Mesenchymal stem cell (in vitro differentiated cells and primary cell): ENCODE results near the gene NSMCE1.

Experiments used
- DNase-seq: peaks from one replicate; pipeline ENCODE4 v3.0.0-alpha.2; 2013
- H2AFZ ChIP-seq: one replicate; pipeline ENCODE4 v1.6.1; 2013; ENCODE audit warnings: low read depth, mild to moderate bottlenecking, control low read depth, inconsistent platforms, low read length, moderate library complexity
- H2AK5ac ChIP-seq: 2 replicates; pipeline ENCODE4 v1.6.1; 2013; ENCODE audit warnings: low read length, moderate library complexity, mild to moderate bottlenecking, inconsistent platforms; ENCODE audit not compliant: severe bottlenecking
- H2BK120ac ChIP-seq: one replicate; pipeline ENCODE4 v1.6.1; 2013; ENCODE audit warnings: low read depth, mild to moderate bottlenecking, inconsistent platforms, low read length, moderate library complexity
- H2BK12ac ChIP-seq, 2 experiments: one replicate each; pipeline ENCODE4 v1.6.1; 2013; ENCODE audit warnings: inconsistent platforms in 2 of 2, low read length in 2 of 2, mild to moderate bottlenecking in 2 of 2, moderate library complexity in 2 of 2, control low read depth in 1 of 2
- H2BK15ac ChIP-seq: one replicate; pipeline ENCODE4 v1.6.1; 2013; ENCODE audit warnings: mild to moderate bottlenecking, low read depth, inconsistent platforms; ENCODE audit not compliant: poor library complexity, severe bottlenecking
- H2BK5ac ChIP-seq: 2 replicates; pipeline ENCODE4 v1.6.1; 2013; ENCODE audit warnings: low read depth, mild to moderate bottlenecking, low read length, control low read depth, inconsistent platforms; ENCODE audit not compliant: poor library complexity, severe bottlenecking
- H3K14ac ChIP-seq, 2 experiments: one replicate each; pipeline ENCODE4 v1.6.1; 2013; ENCODE audit warnings: inconsistent platforms in 2 of 2, low read length in 2 of 2, control low read depth in 1 of 2, mild to moderate bottlenecking in 1 of 2, moderate library complexity in 1 of 2
- H3K18ac ChIP-seq, 2 experiments: one replicate each; pipeline ENCODE4 v1.6.1; 2013; ENCODE audit warnings: inconsistent platforms in 2 of 2, low read length in 2 of 2, control low read depth in 1 of 2, low read depth in 1 of 2, mild to moderate bottlenecking in 1 of 2
- H3K23ac ChIP-seq, 2 experiments: one replicate each; pipeline ENCODE4 v1.6.1; 2013; ENCODE audit warnings: inconsistent platforms in 2 of 2, low read length in 2 of 2, mild to moderate bottlenecking in 2 of 2, moderate library complexity in 2 of 2, control low read depth in 1 of 2
- H3K27ac ChIP-seq: 2 replicates; pipeline ENCODE4 v1.5.1; 2013; ENCODE audit warnings: mild to moderate bottlenecking, moderate library complexity, low read length, control low read depth, inconsistent platforms; ENCODE audit not compliant: poor library complexity, severe bottlenecking
- H3K27me3 ChIP-seq, 2 experiments: 2 replicates each; pipeline versions ENCODE4 v1.6.1 to v1.7.0; 2013; ENCODE audit warnings: low read length in 2 of 2, mild to moderate bottlenecking in 2 of 2, moderate library complexity in 2 of 2, control low read depth in 1 of 2, inconsistent platforms in 1 of 2; ENCODE audit not compliant: control insufficient read depth in 1 of 2, insufficient read depth in 1 of 2
- H3K36me3 ChIP-seq, 2 experiments: 2 replicates each; pipeline versions ENCODE4 v1.6.1 to v1.7.0; 2013; ENCODE audit warnings: low read length in 2 of 2, control low read depth in 1 of 2, inconsistent platforms in 1 of 2, low read depth in 1 of 2, mild to moderate bottlenecking in 1 of 2; ENCODE audit not compliant: insufficient read depth in 2 of 2, control insufficient read depth in 1 of 2
- H3K4ac ChIP-seq, 2 experiments: one replicate each; pipeline ENCODE4 v1.6.1; 2013; ENCODE audit warnings: inconsistent platforms in 2 of 2, low read length in 2 of 2, mild to moderate bottlenecking in 2 of 2, moderate library complexity in 2 of 2, control low read depth in 1 of 2, low read depth in 1 of 2
- H3K4me1 ChIP-seq: 2 replicates; pipeline ENCODE4 v1.6.1; 2013; ENCODE audit warnings: low read depth, low read length, control low read depth; ENCODE audit not compliant: control insufficient read depth, insufficient read depth
- H3K4me2 ChIP-seq: 2 replicates; pipeline ENCODE4 v1.6.1; 2013; ENCODE audit warnings: low read length, mild to moderate bottlenecking, inconsistent platforms; ENCODE audit not compliant: poor library complexity, severe bottlenecking
- H3K4me3 ChIP-seq, 2 experiments: 2 replicates each; pipeline versions ENCODE4 v1.5.1 to v1.7.0; 2013; ENCODE audit warnings: low read length in 2 of 2, mild to moderate bottlenecking in 2 of 2, control low read depth in 1 of 2, low read depth in 1 of 2; ENCODE audit not compliant: insufficient read depth in 1 of 2
- H3K79me1 ChIP-seq: replicated peaks from 2 replicates; pipeline ENCODE4 v1.6.1; 2013; ENCODE audit warnings: mild to moderate bottlenecking, control low read depth, low read length, inconsistent platforms; ENCODE audit not compliant: poor library complexity, severe bottlenecking
- H3K9ac ChIP-seq: 2 replicates; pipeline ENCODE4 v1.7.0; 2013; ENCODE audit warnings: mild to moderate bottlenecking, low read length, moderate library complexity
- H3K9me3 ChIP-seq: 2 replicates; pipeline ENCODE4 v1.7.0; 2013; ENCODE audit warnings: mild to moderate bottlenecking, low read length; ENCODE audit not compliant: control insufficient read depth
- H4K8ac ChIP-seq: one replicate; pipeline ENCODE4 v1.6.1; 2013; ENCODE audit warnings: inconsistent platforms, mild to moderate bottlenecking, low read length, moderate library complexity
- H4K91ac ChIP-seq: one replicate; pipeline ENCODE4 v1.6.1; 2013; ENCODE audit warnings: mild to moderate bottlenecking, low read length, inconsistent platforms
- WGBS: methylation state at CpG from one replicate; pipeline ENCODE4 v1.1.7; 2013; ENCODE audit warnings: mixed read lengths; 5-methylcytosine and 5-hydroxymethylcytosine counted together

NSMCE1 gene

GRCh38 chr16:27199736-27200135 lies 68.8 kb downstream of the NSMCE1 start:
- Histone ChIP-seq H3K14ac (no peak overlapping the region), H2BK12ac (no peak overlapping the region), H3K4me3 (no peak overlapping the region), H2AFZ (no peak overlapping the region), H2BK15ac (no peak overlapping the region), H3K9ac (no peak overlapping the region), H4K91ac (no peak overlapping the region), H3K79me1 (peaks cover 5% of the 10 kb centered on the region), H4K8ac (no peak overlapping the region), H3K27ac (no peak overlapping the region), H2BK120ac (no peak overlapping the region), H3K27me3 (peaks cover 6 to 24% of the 10 kb centered on the region in 2 experiments), H3K4ac (no peak overlapping the region), H3K9me3 (no peaks in the 10 kb centered on the region), H3K4me1 (peaks cover 6% of the 10 kb centered on the region), H3K23ac (no peak overlapping the region), H3K18ac (no peak overlapping the region), H2BK5ac (no peak overlapping the region), H2AK5ac (no peak overlapping the region), H3K4me2 (no peak overlapping the region), H3K36me3 (no peaks in the 10 kb centered on the region)
- peak; percentile 10 for DNase-seq
- 90% methylated on average over 1 of the region's 1 CpG for WGBS

- Histone ChIP-seq H3K4me1 (peaks cover 2% of the 10 kb centered on the region), H2AK5ac (no peak overlapping the region), H3K79me1 (peaks cover 1% of the 10 kb centered on the region), H3K36me3 (no peaks in the 10 kb centered on the region), H3K23ac (no peak overlapping the region), H3K18ac (no peak overlapping the region), H3K4me2 (no peak overlapping the region), H4K8ac (no peak overlapping the region), H2BK15ac (no peak overlapping the region), H3K14ac (no peak overlapping the region), H2BK5ac (no peak overlapping the region), H3K27me3 (peaks cover 6 to 24% of the 10 kb centered on the region in 2 experiments), H3K9me3 (no peaks in the 10 kb centered on the region), H3K4me3 (no peak overlapping the region), H3K4ac (no peak overlapping the region), H3K9ac (no peak overlapping the region), H3K27ac (no peak overlapping the region), H4K91ac (no peak overlapping the region), H2AFZ (no peak overlapping the region), H2BK120ac (no peak overlapping the region), H2BK12ac (no peak overlapping the region)
- no peak for DNase-seq
- WGBS = 87% methylated on average over 3 of the region's 3 CpGs
Observed at GRCh38 chr16:27199235-27199586, 69.4 kb downstream of the NSMCE1 start.

DNA sequence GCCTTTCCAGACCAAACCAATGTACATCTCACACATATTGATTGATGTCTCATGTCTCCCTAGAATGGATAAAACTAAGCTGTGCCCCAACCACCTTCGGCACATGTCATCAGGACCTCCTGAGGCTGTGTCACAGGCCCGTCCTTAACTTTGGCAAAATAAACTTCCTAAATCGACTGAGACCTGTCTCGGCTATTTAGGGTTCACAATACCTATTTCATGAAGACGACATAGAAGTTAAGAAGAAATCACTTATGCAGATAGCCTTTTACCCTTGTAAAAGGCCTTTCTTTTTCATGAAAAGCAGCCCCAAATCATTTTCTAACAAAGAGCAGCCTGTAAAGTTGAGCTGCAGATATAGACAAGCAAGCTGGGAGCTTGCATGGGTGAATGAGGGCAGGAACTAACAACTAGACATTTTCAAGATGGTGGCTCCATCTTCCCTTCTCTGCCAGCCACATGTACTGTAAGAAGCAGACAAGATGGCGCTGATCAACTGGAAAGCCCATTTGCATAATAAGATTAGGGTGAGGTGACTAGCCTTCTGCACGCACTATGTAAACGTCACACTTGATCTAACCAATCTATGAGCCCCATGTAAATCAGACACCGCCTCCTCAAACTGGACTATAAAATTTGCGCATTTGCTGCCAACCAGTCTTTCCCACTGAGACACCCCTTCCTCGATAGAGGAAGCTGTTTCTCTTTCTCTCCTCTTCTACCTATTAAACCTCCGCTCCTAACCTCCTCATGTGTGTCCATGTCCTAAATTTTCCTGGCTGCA lies 69.9 kb downstream of the NSMCE1 start:
- WGBS = 94% methylated on average over 12 of the region's 12 CpGs
- H2AK5ac ChIP-seq = no peak overlapping the region

DNA sequence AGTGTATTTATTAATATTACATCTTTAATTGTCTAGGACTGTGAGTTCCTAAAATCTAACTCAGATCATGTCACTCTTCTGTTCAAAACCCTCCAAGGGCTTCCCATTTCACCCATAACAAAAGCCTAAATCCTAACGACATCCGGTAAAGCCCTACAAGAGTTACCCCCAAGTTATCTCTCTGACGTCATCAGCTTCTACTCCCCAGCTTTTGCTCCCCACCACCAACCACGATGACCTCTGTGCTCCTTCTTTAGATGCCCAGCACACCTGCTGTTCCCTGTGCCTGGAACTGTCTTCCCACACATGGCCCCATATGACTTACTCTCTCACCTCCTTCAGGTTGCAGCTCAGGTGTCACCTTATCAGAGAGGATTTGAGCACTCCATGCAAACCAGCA lies 71.6 kb downstream of the NSMCE1 start:
- Histone ChIP-seq H3K14ac (no peak overlapping the region), H3K4me1 (no peaks in the 10 kb centered on the region), H2BK12ac (no peak overlapping the region), H3K27ac (no peak overlapping the region), H3K9me3 (no peaks in the 10 kb centered on the region), H2BK120ac (no peak overlapping the region), H2BK15ac (no peak overlapping the region), H2AFZ (no peak overlapping the region), H2AK5ac (no peak overlapping the region), H3K4me2 (no peak overlapping the region), H3K4ac (no peak overlapping the region), H4K91ac (no peak overlapping the region), H2BK5ac (no peak overlapping the region), H3K9ac (no peak overlapping the region), H3K18ac (no peak overlapping the region), H4K8ac (no peak overlapping the region), H3K79me1 (no peaks in the 10 kb centered on the region), H3K23ac (no peak overlapping the region), H3K27me3 (peaks cover 6 to 24% of the 10 kb centered on the region in 2 experiments), H3K4me3 (no peak overlapping the region), H3K36me3 (no peaks in the 10 kb centered on the region)
- DNase-seq = no peak
- WGBS = 81% methylated on average over 4 of the region's 4 CpGs

More for the DNA sequence above, 69.9 kb downstream of the NSMCE1 start:
- no peak overlapping the region for H3K23ac ChIP-seq
- H2BK15ac ChIP-seq = no peak overlapping the region
- H3K4me1 ChIP-seq = peaks cover 2% of the 10 kb centered on the region
- H2BK12ac ChIP-seq = no peak overlapping the region
- DNase-seq = no peak
- H3K4me3 ChIP-seq = no peak overlapping the region
- no peak overlapping the region for H2AFZ ChIP-seq
- H3K27ac ChIP-seq = no peak overlapping the region
- H4K91ac ChIP-seq = no peak overlapping the region
- H3K14ac ChIP-seq = no peak overlapping the region
- H3K9ac ChIP-seq = no peak overlapping the region
- H2BK5ac ChIP-seq = no peak overlapping the region
- H3K4me2 ChIP-seq = no peak overlapping the region
- H3K9me3 ChIP-seq = no peaks in the 10 kb centered on the region
- H3K18ac ChIP-seq = no peak overlapping the region
- peaks cover 6 to 24% of the 10 kb centered on the region in 2 experiments for H3K27me3 ChIP-seq
- no peak overlapping the region for H2BK120ac ChIP-seq
- no peak overlapping the region for H3K4ac ChIP-seq
- H4K8ac ChIP-seq = no peak overlapping the region
- no peaks in the 10 kb centered on the region for H3K36me3 ChIP-seq
- H3K79me1 ChIP-seq = no peaks in the 10 kb centered on the region
